HEK293 (cell line): ENCODE data around the gene SDC3.
A peak's percentile ranks its signal among the peaks of the same experiment; 100 is the strongest.

ENCODE experiments used
- CTCF ChIA-PET: fragments of 350-600 bp; formaldehyde crosslinking; extraction: SDS; loops from one replicate; lab custom pipeline; 2021; ENCODE audit warnings: antibody characterized with exemption; lab: Yijun Ruan, JAX
- POLR2A ChIA-PET: fragments of 300-600 bp; formaldehyde crosslinking; extraction: SDS; loops from one replicate; lab custom pipeline; 2020; ENCODE audit warnings: antibody characterized with exemption, inconsistent platforms; lab: Yijun Ruan, JAX
- H3K27ac ChIP-seq: fragments of 200-500 bp; sonication (Bioruptor generic); 2 replicates; pipeline ENCODE4 v1.5.1; 2014; ENCODE audit warnings: low read depth, low read length, control low read depth, inconsistent platforms; ENCODE audit errors: extremely low read depth
- H3K36me3 ChIP-seq, 2 experiments: fragments of 200-500 bp in 1 of 2; sonication (Bioruptor generic) in 1 of 2; 1 replicate in 1 of 2; 2 replicates in 1 of 2; pipeline ENCODE4 v1.5.1; 2014 to 2017; ENCODE audit warnings: inconsistent platforms in 2 of 2, low read length in 2 of 2; ENCODE audit not compliant: control insufficient read depth in 2 of 2, insufficient read depth in 1 of 2
- H3K4me1 ChIP-seq: fragments of 200-500 bp; sonication (Bioruptor generic); 2 replicates; pipeline ENCODE4 v1.5.1; 2014; ENCODE audit warnings: mild to moderate bottlenecking, low read length, inconsistent platforms; ENCODE audit not compliant: control insufficient read depth, insufficient read depth
- H3K4me3 ChIP-seq: 2 replicates; pipeline ENCODE4 v1.5.1; 2011; ENCODE audit warnings: low read depth, mild to moderate bottlenecking, control low read depth, low read length, moderate library complexity
- H3K9me3 ChIP-seq: fragments of 200-500 bp; sonication (Bioruptor generic); 2 replicates; pipeline ENCODE4 v1.5.1; 2014; ENCODE audit warnings: low read depth, low read length, inconsistent platforms; ENCODE audit not compliant: control insufficient read depth, insufficient read depth
- ATF2 ChIP-seq: fragments of 450-650 bp; formaldehyde crosslinking; IDR thresholded peaks from 2 replicates; pipeline ENCODE4 v1.5.1; 2016; ENCODE audit warnings: missing biosample characterization, missing genetic modification characterization, low read depth
- GFI1B ChIP-seq: fragments of 450-650 bp; formaldehyde crosslinking; IDR thresholded peaks from 2 replicates; pipeline ENCODE4 v1.5.1; 2016; ENCODE audit warnings: missing biosample characterization, missing genetic modification characterization
- KLF16 ChIP-seq: fragments of 450-650 bp; formaldehyde crosslinking; IDR thresholded peaks from 2 replicates; pipeline ENCODE4 v1.5.1; 2017; ENCODE audit warnings: missing biosample characterization, missing genetic modification characterization
- KLF9 ChIP-seq: fragments of 450-650 bp; formaldehyde crosslinking; IDR thresholded peaks from 2 replicates; pipeline ENCODE4 v1.5.1; 2016; ENCODE audit warnings: missing biosample characterization, missing genetic modification characterization, low read depth
- PRDM10 ChIP-seq: fragments of 450-650 bp; formaldehyde crosslinking; IDR thresholded peaks from 2 replicates; pipeline ENCODE4 v1.5.1; 2016; ENCODE audit warnings: missing biosample characterization, missing genetic modification characterization
- SCRT2 ChIP-seq: fragments of 450-650 bp; formaldehyde crosslinking; IDR thresholded peaks from 2 replicates; pipeline ENCODE4 v1.5.1; 2016; ENCODE audit warnings: missing biosample characterization, missing genetic modification characterization
- TSHZ1 ChIP-seq: fragments of 450-650 bp; formaldehyde crosslinking; IDR thresholded peaks from 2 replicates; pipeline ENCODE4 v1.5.1; 2016; ENCODE audit warnings: missing biosample characterization, missing genetic modification characterization, borderline replicate concordance
- ZBTB17 ChIP-seq: fragments of 450-650 bp; formaldehyde crosslinking; IDR thresholded peaks from 2 replicates; pipeline ENCODE4 v1.5.1; 2016; ENCODE audit warnings: missing biosample characterization, missing genetic modification characterization
- ZBTB48 ChIP-seq: fragments of 450-650 bp; formaldehyde crosslinking; IDR thresholded peaks from 2 replicates; pipeline ENCODE4 v1.5.1; 2016; ENCODE audit warnings: missing biosample characterization, missing genetic modification characterization
- ZFP37 ChIP-seq: fragments of 450-650 bp; formaldehyde crosslinking; IDR thresholded peaks from 2 replicates; pipeline ENCODE4 v1.5.1; 2016; ENCODE audit warnings: missing biosample characterization, missing genetic modification characterization
- ZNF148 ChIP-seq: fragments of 450-650 bp; formaldehyde crosslinking; IDR thresholded peaks from 2 replicates; pipeline ENCODE4 v1.5.0; 2017; ENCODE audit warnings: missing biosample characterization, missing genetic modification characterization, borderline replicate concordance
- ZNF18 ChIP-seq: fragments of 450-650 bp; formaldehyde crosslinking; IDR thresholded peaks from 2 replicates; pipeline ENCODE4 v1.5.1; 2016; ENCODE audit warnings: missing biosample characterization, missing genetic modification characterization
- ZNF292 ChIP-seq: fragments of 450-650 bp; formaldehyde crosslinking; IDR thresholded peaks from 2 replicates; pipeline ENCODE4 v1.5.1; 2016; ENCODE audit warnings: low read depth, missing biosample characterization, missing genetic modification characterization, borderline replicate concordance
- ZNF366 ChIP-seq: fragments of 450-650 bp; formaldehyde crosslinking; conservative IDR thresholded peaks from 2 replicates; pipeline ENCODE4 v1.5.1; 2016; ENCODE audit warnings: missing biosample characterization, missing genetic modification characterization
- ZNF404 ChIP-seq: fragments of 450-650 bp; formaldehyde crosslinking; IDR thresholded peaks from 2 replicates; pipeline ENCODE4 v1.5.1; 2017; ENCODE audit warnings: missing biosample characterization, missing genetic modification characterization
- ZNF416 ChIP-seq: fragments of 450-650 bp; formaldehyde crosslinking; IDR thresholded peaks from 2 replicates; pipeline ENCODE4 v1.5.1; 2016; ENCODE audit warnings: missing biosample characterization, missing genetic modification characterization
- ZNF544 ChIP-seq: fragments of 450-650 bp; formaldehyde crosslinking; IDR thresholded peaks from 2 replicates; pipeline ENCODE4 v1.5.0; 2017; ENCODE audit warnings: missing biosample characterization, missing genetic modification characterization
- ZNF580 ChIP-seq: fragments of 450-650 bp; formaldehyde crosslinking; IDR thresholded peaks from 2 replicates; pipeline ENCODE4 v1.5.1; 2016; ENCODE audit warnings: missing biosample characterization, missing genetic modification characterization
- ZNF623 ChIP-seq: fragments of 450-650 bp; formaldehyde crosslinking; IDR thresholded peaks from 2 replicates; pipeline ENCODE4 v1.5.1; 2016; ENCODE audit warnings: missing biosample characterization, missing genetic modification characterization
- ZNF76 ChIP-seq: fragments of 450-650 bp; formaldehyde crosslinking; IDR thresholded peaks from 2 replicates; pipeline ENCODE4; 2016; ENCODE audit warnings: low read depth, missing biosample characterization, missing genetic modification characterization, borderline replicate concordance
- ZSCAN18 ChIP-seq: fragments of 450-650 bp; formaldehyde crosslinking; IDR thresholded peaks from 2 replicates; pipeline ENCODE4 v1.5.1; 2016; ENCODE audit warnings: missing biosample characterization, missing genetic modification characterization

The SDC3 gene

GRCh38 chr1:30919025-30919881 lies 10.7 kb upstream of the SDC3 start:
- H3K9me3 ChIP-seq: no peaks in the 10 kb centered on the region
- no peak overlapping the region for H3K27ac ChIP-seq
- H3K36me3 ChIP-seq: no peaks in the 10 kb centered on the region
- H3K4me3 ChIP-seq: no peak overlapping the region
- ChIA-PET POLR2A (interaction anchor here (0.6 to 1.2 kb wide), 3 partner anchors 134 to 201 kb away, joined by 3 to 5 read pairs (median 4); no protein-coding TSS in a partner anchor), CTCF (interaction anchor here (0.6 to 7.4 kb wide), 8 partner anchors 8 to 416 kb away, joined by 3 to 63 read pairs (median 12); no protein-coding TSS in a partner anchor)
- H3K4me1 ChIP-seq: peaks cover 3% of the 10 kb centered on the region; the same call in 1 of the 2 replicates
- TF ChIP-seq ZBTB17 (tag by site-specific recombination) (peak; percentile 32), ZBTB48 (no peak), ZNF148 (tag by site-specific recombination) (peak; percentile 63; the same call in 1 of the 2 replicates), ZNF404 (tag by site-specific recombination) (no peak), TSHZ1 (tag by site-specific recombination) (no peak), ZNF76 (tag by site-specific recombination) (no peak), ZNF544 (no peak), ZNF416 (tag by site-specific recombination) (no peak), ZNF623 (0 out of 2 replicates have a peak, but pooled peaks have one; percentile 12), ZFP37 (tag by site-specific recombination) (no peak), ZNF580 (tag by site-specific recombination) (no peak), ZNF292 (tag by site-specific recombination) (no peak), GFI1B (tag by site-specific recombination) (no peak), KLF16 (no peak), ZSCAN18 (0 out of 2 replicates have a peak, but pooled peaks have one; percentile 42), ZNF18 (tag by site-specific recombination) (no peak), ZNF366 (tag by site-specific recombination) (no peak), ATF2 (tag by site-specific recombination) (peak; percentile 95), SCRT2 (tag by site-specific recombination) (peak; percentile 87), PRDM10 (tag by site-specific recombination) (no peak), KLF9 (tag by site-specific recombination) (no peak)
